Activated naive CD8-positive, alpha-beta T cell treated with anti-CD3 and anti-CD28 coated beads, Interleukin-2, amount 50 U/mL, for 24 hours (primary cell): Measurements from ENCODE around the gene ROCK2.
A peak's percentile ranks its signal among the peaks of the same experiment; 100 is the strongest.
"Not testable (repeated sequence)": the region's sequence is repeated elsewhere in the genome, so short reads cannot be mapped to it uniquely, and the experiment has no call there.

Experiments used
- ATAC-seq: fragments of 150-1000 bp; cut with Tn5 transposase; one replicate; pipeline ENCODE4 v1.10.0; 2021
- DNase-seq: peaks from one replicate; pipeline ENCODE4 v3.0.0; 2021
- H3K27ac Mint-ChIP-seq: one replicate; pipeline ENCODE4 v1.8.0; 2021; ENCODE audit warnings: mild to moderate bottlenecking, mixed read lengths
- H3K27me3 Mint-ChIP-seq: one replicate; pipeline ENCODE4 v1.8.0; 2021; ENCODE audit warnings: mixed read lengths
- H3K36me3 Mint-ChIP-seq: one replicate; pipeline ENCODE4 v1.8.0; 2021; ENCODE audit warnings: low read depth, mixed read lengths
- H3K4me1 Mint-ChIP-seq: one replicate; pipeline ENCODE4 v1.8.0; 2021; ENCODE audit warnings: mixed read lengths
- H3K4me3 Mint-ChIP-seq: one replicate; pipeline ENCODE4 v1.8.0; 2021; ENCODE audit warnings: mild to moderate bottlenecking, moderate library complexity, mixed read lengths
- H3K9me3 Mint-ChIP-seq: one replicate; pipeline ENCODE4 v1.8.0; 2021; ENCODE audit warnings: mixed read lengths

ROCK2 gene

DNA sequence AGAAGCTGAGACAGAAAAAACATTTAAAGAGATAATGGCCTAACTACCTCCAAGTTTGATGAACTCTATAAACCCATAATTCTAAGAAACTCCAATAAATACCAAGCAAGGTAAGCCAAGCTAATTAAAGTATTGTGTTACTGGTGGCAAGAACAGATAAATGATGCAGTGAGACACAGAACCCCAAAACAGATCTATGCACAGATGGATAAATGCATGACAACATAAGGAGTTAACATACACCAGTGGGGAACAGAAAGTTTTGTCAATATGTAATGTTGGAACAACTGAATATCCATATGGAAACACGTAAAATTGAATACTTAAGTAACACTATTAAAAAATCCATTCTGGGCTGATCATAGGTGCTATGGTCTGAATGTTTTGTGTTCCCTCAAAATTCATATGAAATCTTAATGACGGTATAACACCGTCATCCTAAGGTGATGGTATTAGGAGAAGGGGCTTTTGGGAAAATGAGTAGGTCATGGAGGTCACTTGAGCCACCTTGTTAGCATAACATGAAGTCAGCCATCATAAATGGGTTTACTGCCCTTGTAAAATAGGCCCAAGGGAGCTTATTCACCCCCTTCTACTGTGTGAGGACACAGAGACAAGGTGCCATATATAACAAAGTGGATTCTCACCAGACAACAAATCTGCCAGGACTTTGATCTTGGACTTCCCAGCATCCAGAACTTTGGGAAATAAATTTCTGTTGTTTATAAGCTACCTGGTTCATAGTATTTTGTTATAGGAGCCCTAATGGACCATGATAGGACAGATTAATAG, 102.8 kb downstream of the ROCK2 start:
- H3K36me3 Mint-ChIP-seq: peaks cover 2% of the 10 kb centered on the region
- H3K4me1 Mint-ChIP-seq: peaks cover 6% of the 10 kb centered on the region
- DNase-seq (no peak), ATAC-seq (no peak)
- no peak overlapping the region for H3K27ac Mint-ChIP-seq
- no peak overlapping the region for H3K4me3 Mint-ChIP-seq
- no peaks in the 10 kb centered on the region for H3K27me3 Mint-ChIP-seq
- H3K9me3 Mint-ChIP-seq: no peaks in the 10 kb centered on the region

GRCh38 chr2:11239666-11240462, 104.6 kb downstream of the ROCK2 start:
- Mint-ChIP-seq H3K9me3 (no peaks in the 10 kb centered on the region), H3K36me3 (peaks cover 3% of the 10 kb centered on the region), H3K4me1 (peaks cover 12% of the 10 kb centered on the region), H3K27me3 (no peaks in the 10 kb centered on the region), H3K27ac (no peak overlapping the region), H3K4me3 (no peak overlapping the region)
- DNase-seq (no peak), ATAC-seq (peak; percentile 7)

- ATAC-seq (no peak), DNase-seq (no peak)
- Mint-ChIP-seq H3K27me3 (no peaks in the 10 kb centered on the region), H3K27ac (no peak overlapping the region), H3K36me3 (peaks cover 3% of the 10 kb centered on the region), H3K9me3 (no peaks in the 10 kb centered on the region), H3K4me3 (no peak overlapping the region), H3K4me1 (peaks cover 12% of the 10 kb centered on the region)
Observed at GRCh38 chr2:11239147-11239546, 105.3 kb downstream of the ROCK2 start.

GRCh38 chr2:11237122-11237521, 107.3 kb downstream of the ROCK2 start:
- ATAC-seq (no peak), DNase-seq (no peak)
- no peak overlapping the region for H3K27ac Mint-ChIP-seq
- peaks cover 3% of the 10 kb centered on the region for H3K36me3 Mint-ChIP-seq
- no peaks in the 10 kb centered on the region for H3K27me3 Mint-ChIP-seq
- H3K4me3 Mint-ChIP-seq: no peak overlapping the region
- peaks cover 12% of the 10 kb centered on the region for H3K4me1 Mint-ChIP-seq
- no peaks in the 10 kb centered on the region for H3K9me3 Mint-ChIP-seq

DNA sequence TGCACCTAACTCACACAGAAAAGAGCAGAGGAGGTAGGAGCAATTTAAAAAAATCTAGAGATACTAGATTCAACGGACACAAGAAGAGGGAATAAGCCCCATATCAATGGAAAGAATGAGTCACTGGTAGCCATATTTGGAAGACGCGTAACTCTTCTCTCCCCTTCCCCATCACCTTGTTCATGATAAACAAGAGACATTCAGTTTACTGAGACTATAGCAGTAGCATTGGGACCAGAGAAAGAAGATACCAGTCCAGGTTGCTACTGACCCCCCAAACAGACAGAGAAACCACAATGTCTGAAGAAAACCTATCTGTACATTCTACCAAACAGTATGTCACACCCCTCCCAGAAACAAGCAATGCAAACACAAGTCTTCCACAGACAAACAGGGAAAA, 108.1 kb downstream of the ROCK2 start:
- Mint-ChIP-seq H3K9me3 (no peaks in the 10 kb centered on the region), H3K27me3 (no peaks in the 10 kb centered on the region), H3K27ac (peak overlapping the region; percentile 50), H3K4me1 (peaks cover 12% of the 10 kb centered on the region), H3K4me3 (no peak overlapping the region), H3K36me3 (peaks cover 3% of the 10 kb centered on the region)
- no peak for ATAC-seq
- DNase-seq: no peak

- H3K27me3 Mint-ChIP-seq: no peaks in the 10 kb centered on the region
- H3K4me3 Mint-ChIP-seq: no peak overlapping the region
- ATAC-seq: no peak
- peaks cover 3% of the 10 kb centered on the region for H3K36me3 Mint-ChIP-seq
- no peak for DNase-seq
- H3K4me1 Mint-ChIP-seq: peaks cover 12% of the 10 kb centered on the region
- H3K9me3 Mint-ChIP-seq: no peaks in the 10 kb centered on the region
- H3K27ac Mint-ChIP-seq: no peak overlapping the region
Observed at GRCh38 chr2:11235583-11235982, 108.9 kb downstream of the ROCK2 start.

DNA sequence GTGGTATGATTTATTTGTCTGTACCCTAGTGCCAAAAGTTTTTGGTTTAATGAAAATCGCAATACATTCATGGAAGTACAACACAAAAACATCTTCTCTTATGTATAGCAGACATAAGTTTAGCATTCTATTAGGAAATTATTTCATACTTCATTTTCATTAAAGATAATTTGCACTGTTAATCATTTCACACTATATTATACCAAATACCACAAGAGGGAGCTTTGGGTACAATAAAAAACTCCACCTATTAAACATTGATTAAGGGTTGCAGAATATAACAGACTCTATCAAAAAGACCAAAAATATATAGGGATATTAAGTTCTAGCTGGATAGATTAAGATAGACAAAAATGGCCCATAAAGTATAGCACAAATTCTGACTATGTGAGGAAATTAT, 110.1 kb downstream of the ROCK2 start:
- peaks cover 11% of the 10 kb centered on the region for H3K4me1 Mint-ChIP-seq
- ATAC-seq: no peak
- no peaks in the 10 kb centered on the region for H3K9me3 Mint-ChIP-seq
- H3K4me3 Mint-ChIP-seq: no peak overlapping the region
- H3K27me3 Mint-ChIP-seq: no peaks in the 10 kb centered on the region
- no peak for DNase-seq
- H3K36me3 Mint-ChIP-seq: peaks cover 3% of the 10 kb centered on the region
- H3K27ac Mint-ChIP-seq: no peak overlapping the region

DNA sequence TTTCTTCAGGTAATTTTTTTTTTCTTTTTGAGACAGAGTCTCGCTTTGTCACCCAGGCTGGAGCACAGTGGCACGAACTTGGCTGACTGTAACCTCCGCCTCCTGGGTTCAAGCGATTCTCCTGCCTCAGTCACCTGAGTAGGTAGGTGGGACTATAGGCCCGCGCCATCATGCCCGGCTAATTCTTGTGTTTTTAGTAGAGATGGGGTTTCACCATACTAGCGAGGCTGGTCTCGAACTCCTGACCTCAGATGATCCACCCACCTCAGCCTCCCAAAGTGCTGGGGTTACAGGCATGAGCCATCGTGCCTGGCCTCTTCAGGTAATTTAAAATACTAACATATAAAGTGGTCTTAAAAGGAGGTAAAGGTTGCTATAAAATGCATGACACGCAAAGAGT, 113.2 kb downstream of the ROCK2 start:
- not testable (repeated sequence) for ATAC-seq, H3K27ac Mint-ChIP-seq, H3K4me1 Mint-ChIP-seq, H3K9me3 Mint-ChIP-seq, H3K27me3 Mint-ChIP-seq, DNase-seq, H3K36me3 Mint-ChIP-seq, H3K4me3 Mint-ChIP-seq

DNA sequence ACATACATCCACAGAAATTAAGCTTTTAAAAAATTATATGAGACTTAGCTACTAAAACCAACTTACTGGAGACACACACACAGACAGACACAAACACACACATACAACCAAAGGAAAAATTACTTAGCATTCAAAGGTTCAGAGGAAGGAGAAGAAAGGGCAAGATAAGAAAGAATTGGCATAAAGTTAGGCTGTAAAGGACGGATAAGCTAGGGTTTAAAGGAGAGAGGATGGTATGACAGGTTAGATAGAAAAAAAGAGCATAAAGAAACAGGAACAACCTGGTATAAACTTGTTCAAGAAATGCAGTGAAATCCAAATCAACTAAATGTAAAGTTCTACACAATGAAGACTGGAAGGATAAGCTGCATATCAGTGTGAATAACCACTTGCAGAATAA, 115.7 kb downstream of the ROCK2 start:
- Mint-ChIP-seq H3K27me3 (no peaks in the 10 kb centered on the region), H3K9me3 (no peaks in the 10 kb centered on the region), H3K4me1 (no peaks in the 10 kb centered on the region), H3K27ac (no peak overlapping the region), H3K36me3 (peaks cover 6% of the 10 kb centered on the region), H3K4me3 (no peak overlapping the region)
- DNase-seq: no peak
- ATAC-seq: no peak

GRCh38 chr2:11227595-11227994, 116.8 kb downstream of the ROCK2 start:
- DNase-seq (no peak), ATAC-seq (no peak)
- no peaks in the 10 kb centered on the region for H3K9me3 Mint-ChIP-seq
- no peaks in the 10 kb centered on the region for H3K27me3 Mint-ChIP-seq
- H3K27ac Mint-ChIP-seq: no peak overlapping the region
- H3K36me3 Mint-ChIP-seq: peaks cover 9% of the 10 kb centered on the region
- no peak overlapping the region for H3K4me3 Mint-ChIP-seq
- H3K4me1 Mint-ChIP-seq: no peaks in the 10 kb centered on the region

DNA sequence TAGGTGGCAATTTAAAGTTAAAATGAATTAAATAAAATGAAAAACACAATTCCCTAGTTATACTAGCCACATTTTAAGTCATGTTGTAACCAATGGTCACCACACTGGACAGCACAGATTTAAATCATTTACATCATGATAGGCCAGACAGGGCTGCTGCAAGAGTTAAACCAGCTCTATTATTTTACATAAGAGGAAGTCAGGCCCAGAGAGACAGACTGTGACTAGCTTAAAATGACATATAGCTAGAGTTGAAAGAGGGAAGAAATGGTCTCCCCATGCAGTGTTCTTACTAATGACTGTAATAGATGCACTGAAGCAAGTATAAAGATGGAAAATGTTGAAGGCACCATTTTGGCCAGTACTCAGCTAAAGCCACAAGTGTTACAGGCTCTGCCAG, 119.5 kb downstream of the ROCK2 start:
- Mint-ChIP-seq H3K4me3 (no peak overlapping the region), H3K4me1 (no peaks in the 10 kb centered on the region)
- ATAC-seq: no peak

DNA sequence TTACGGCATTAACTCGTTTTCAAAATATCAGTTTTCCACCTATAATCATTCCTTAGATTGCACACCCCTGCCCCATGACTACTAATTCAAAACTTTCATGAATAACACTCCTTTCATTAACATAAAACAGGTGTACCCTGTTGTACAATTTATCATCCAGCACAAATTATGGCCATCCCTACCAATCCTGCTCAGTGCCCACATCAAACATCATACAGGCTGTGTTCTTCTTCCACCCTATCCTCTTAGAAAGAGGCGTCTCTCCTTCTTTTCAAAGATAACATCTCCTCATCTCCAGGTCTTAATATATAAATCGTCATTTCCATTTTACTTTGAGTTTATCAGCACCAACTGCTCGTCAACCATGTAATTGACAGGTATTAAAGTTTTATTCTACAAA, 121.6 kb downstream of the ROCK2 start:
- peaks cover 17% of the 10 kb centered on the region for H3K36me3 Mint-ChIP-seq
- no peaks in the 10 kb centered on the region for H3K27me3 Mint-ChIP-seq
- no peak for DNase-seq
- H3K4me1 Mint-ChIP-seq: no peaks in the 10 kb centered on the region
- no peak overlapping the region for H3K4me3 Mint-ChIP-seq
- H3K27ac Mint-ChIP-seq: no peak overlapping the region
- H3K9me3 Mint-ChIP-seq: no peaks in the 10 kb centered on the region
- no peak for ATAC-seq

More for the DNA sequence above, 119.5 kb downstream of the ROCK2 start:
- Mint-ChIP-seq H3K36me3 (peaks cover 13% of the 10 kb centered on the region), H3K27ac (no peak overlapping the region), H3K27me3 (no peaks in the 10 kb centered on the region), H3K9me3 (no peaks in the 10 kb centered on the region)
- no peak for DNase-seq

DNA sequence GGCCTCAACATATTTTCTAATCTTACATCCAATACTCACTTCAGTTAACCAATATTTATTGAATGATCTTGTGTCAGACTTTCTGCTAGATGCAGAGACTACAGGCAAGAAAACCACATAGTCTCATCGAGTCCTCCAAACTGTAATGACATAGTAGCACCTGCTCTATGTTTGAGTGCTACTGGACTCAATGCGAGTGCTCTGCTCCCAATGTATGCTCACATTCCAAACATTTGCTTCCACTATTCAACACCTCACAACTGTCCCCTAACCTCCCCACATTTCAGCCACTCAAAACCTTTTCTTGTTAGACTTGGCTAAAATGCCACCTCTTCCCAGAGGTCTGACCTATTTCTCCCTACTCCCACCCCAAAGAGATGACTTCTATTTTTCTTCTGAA, 124.0 kb downstream of the ROCK2 start:
- Mint-ChIP-seq H3K4me3 (no peak overlapping the region), H3K27me3 (no peaks in the 10 kb centered on the region), H3K36me3 (peaks cover 22% of the 10 kb centered on the region), H3K4me1 (no peaks in the 10 kb centered on the region), H3K9me3 (no peaks in the 10 kb centered on the region), H3K27ac (no peak overlapping the region)
- ATAC-seq (no peak), DNase-seq (no peak)

DNA sequence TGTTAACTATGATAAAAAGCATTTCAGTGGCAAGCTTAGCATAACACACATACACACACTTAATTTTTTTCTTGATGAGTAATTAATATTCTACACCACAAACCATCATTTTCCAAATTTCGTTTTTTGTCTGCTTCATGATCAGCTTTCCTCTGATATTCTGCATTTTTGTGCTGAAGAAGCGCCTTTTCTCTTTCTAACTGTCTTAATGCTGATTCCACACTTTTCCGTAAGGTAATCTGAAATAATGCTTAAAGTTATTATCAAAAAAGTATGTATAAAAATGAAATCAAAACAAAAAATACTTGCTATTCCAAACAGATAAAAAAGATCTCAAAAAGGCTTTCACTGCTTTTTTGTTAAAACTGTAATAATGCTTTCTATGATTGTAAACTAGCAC, 129.0 kb downstream of the ROCK2 start:
- Mint-ChIP-seq H3K9me3 (no peaks in the 10 kb centered on the region), H3K4me1 (no peaks in the 10 kb centered on the region), H3K36me3 (peaks cover 23% of the 10 kb centered on the region), H3K27ac (no peak overlapping the region), H3K4me3 (no peak overlapping the region), H3K27me3 (no peaks in the 10 kb centered on the region)
- no peak for DNase-seq
- ATAC-seq: no peak

- no peak overlapping the region for H3K27ac Mint-ChIP-seq
- no peaks in the 10 kb centered on the region for H3K27me3 Mint-ChIP-seq
- ATAC-seq (no peak), DNase-seq (no peak)
- H3K4me1 Mint-ChIP-seq: no peaks in the 10 kb centered on the region
- H3K36me3 Mint-ChIP-seq: peaks cover 20% of the 10 kb centered on the region
- H3K9me3 Mint-ChIP-seq: no peaks in the 10 kb centered on the region
- H3K4me3 Mint-ChIP-seq: no peak overlapping the region
Observed at GRCh38 chr2:11214770-11215169, 129.7 kb downstream of the ROCK2 start.
